ENCODE results near the gene CSTPP1.

The CSTPP1 gene

DNA sequence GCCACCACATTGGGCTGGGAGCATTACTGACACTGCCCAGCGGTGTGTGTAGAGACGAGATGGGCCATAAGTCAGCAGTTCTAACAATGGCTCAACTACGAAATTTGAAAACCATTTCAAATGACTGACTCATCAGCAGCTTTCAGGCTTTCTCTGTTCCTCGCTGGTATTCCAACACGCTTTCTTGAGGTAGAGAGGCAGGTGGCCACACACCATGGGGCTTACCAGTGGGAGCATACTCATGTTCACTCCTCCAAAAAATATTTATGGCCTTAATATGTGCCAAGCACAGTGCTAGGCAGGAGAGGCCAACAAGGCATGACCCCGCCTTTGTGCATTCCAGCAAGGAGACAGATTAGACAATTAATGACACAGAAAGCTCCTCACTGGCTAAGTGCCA lies 219.8 kb downstream of the CSTPP1 start:
- no peak for DNase-seq (ENCODE audit: low read depth in 2 of 2, low spot score in 1 of 2)

DNA sequence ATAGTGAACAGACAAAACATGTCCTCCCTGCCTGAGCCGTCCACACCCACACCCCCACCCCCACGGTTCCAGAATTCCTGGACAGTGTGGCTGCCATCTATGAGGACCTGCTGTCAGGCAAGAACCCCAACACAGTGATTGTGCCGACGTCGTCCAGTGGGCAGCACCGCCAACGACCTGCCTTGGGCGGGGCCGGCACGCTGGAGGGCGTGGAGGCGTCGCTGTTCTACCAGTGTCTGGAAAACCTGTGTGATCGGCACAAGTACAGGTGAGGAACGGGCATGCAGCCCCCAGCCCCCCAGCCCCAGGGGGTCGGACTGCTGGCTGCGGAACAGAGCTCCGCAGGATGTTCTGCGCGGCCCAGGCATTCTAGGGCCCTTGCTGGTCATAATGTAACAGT lies 220.4 kb downstream of the CSTPP1 start:
- DNase-seq (ENCODE audit: low read depth in 2 of 2, low spot score in 1 of 2): no peak

DNA sequence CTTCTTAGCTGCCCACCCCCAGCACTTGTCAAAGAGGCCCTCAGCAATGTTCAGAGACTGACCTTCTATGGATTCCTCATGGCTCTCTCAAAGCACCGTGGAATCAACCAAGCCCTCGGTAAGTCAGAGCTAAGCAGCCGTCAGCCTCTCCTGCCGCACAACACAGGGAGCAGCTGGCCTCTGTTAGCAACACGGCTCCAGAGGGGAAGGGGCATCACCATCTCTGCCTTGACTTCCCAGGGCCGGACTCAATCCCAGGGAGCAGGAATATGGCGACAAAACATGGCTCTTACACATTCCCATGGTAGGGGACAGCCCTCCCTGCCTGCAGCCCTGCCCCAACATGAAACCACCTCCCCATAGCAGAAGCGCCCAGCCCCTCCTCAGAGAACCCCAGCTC lies 221.2 kb downstream of the CSTPP1 start:
- DNase-seq (ENCODE audit: low read depth in 2 of 2, low spot score in 1 of 2): no peak

DNA sequence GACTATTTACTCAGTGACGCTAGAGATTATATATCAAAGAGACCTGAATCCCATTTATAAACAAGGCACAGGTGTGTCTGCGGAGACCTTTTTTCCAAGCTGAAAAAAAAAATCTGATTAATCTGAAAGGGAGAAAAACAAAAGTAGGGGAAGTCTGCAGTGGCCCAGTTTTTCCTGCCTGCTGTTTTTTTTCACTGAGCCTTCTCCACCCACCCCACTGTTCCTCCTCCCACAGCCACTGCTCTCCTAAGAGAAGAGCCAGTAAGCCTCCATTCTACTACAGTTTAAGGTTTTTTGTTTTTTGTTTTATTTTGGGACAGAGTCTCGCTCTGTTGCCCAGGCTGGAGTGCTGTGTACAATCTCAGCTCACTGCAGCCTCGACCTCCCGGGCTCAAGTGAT lies 221.7 kb downstream of the CSTPP1 start:
- DNase-seq (ENCODE audit: low read depth in 2 of 2, low spot score in 1 of 2): no peak

DNA sequence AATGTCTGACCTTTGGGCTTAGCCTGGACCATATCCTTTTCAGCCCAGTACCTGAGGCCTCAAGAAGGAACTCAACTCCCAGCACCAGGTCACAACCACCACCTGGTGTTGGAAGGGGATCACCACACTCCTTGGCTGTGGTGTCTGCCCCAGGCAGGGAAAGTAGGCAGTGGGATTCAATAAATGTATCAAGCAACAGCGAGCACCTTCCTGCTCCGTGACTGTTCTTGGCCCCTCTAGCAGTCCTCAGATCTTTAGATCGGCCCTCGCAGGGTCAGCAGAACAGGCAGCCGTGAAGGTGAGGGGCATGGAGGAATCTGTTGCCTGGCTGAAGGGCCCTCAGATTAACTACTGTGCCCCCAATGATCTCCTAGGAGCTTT lies 224.2 kb downstream of the CSTPP1 start:
- no peak for DNase-seq (ENCODE audit: low read depth in 2 of 2, low spot score in 1 of 2)

DNA sequence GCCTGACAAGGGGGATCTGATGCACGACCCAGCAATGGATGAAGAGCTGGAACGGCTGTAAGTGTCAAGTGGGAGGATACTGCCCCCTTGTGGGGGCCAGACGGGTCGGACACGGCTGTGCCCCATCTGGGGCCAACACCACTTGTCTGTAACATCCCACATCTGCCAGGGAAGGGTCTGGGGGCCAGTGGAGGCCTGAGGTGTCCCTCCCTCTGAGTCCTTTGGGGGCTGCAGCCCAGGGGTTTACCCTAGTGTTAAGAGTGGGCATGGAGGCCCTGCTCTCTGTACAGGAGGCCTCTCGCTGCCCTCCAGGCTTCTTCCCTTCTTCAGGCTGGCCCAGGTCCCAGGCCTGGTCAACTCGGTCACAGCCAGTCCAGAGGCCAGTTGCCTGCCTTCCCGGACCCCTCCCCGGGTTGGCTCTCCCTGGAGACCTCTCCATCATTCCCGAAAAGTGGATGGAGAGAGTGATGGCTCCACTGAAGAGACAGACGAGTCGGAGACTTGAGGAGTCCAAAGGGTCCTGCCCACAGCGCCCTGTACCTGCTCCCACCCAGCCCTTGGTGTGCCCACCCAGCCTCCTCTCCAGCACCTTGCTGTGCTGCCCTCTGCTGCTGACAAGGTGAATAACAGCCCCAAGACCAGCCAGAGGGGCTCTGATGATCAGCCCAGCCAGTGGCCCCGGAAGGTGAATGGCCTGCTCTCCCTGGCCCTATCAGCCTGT lies 224.7 kb downstream of the CSTPP1 start:
- no peak for DNase-seq (ENCODE audit: low read depth in 2 of 2, low spot score in 1 of 2)

DNA sequence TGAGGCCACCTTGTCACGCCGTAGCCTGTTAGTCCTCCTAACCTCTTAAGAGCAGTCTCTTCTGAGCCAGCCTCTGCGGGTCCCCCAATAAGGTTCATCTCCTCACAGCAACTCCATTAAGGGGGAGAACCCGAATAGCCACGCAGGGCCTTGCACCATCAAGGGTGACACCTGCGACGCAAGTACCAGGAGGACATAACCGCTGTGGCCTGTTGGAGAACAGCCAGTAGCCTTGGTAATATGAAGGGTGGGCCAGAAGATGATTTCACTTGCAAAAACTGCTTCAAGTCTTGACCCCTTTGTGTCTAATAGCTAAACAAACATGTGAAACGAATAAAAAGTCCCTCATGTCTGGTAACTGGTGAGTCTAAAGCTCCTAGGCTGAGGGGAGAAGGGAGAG lies 225.3 kb downstream of the CSTPP1 start:
- DNase-seq (ENCODE audit: low read depth in 2 of 2, low spot score in 1 of 2): no peak

DNA sequence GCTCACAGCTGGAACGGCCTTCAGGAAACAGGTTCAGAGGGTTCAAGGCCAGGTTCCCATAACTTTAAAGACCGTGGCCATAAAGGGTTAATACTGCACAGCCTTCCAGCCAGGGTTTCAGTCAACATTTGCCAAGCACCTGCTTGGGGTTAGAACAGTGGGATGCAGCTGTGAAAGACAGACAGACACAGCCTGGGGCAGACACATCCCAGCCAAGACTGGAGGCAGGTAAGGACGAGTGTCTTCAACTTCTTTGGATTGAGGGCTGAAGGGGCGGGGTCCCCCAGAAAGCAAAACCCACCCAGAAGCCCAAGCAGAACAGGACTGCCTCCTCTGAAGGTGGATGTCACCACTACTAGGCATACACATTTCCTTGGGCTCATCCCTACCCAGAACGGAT lies 225.9 kb downstream of the CSTPP1 start:
- DNase-seq (ENCODE audit: low read depth in 2 of 2, low spot score in 1 of 2): no peak

DNA sequence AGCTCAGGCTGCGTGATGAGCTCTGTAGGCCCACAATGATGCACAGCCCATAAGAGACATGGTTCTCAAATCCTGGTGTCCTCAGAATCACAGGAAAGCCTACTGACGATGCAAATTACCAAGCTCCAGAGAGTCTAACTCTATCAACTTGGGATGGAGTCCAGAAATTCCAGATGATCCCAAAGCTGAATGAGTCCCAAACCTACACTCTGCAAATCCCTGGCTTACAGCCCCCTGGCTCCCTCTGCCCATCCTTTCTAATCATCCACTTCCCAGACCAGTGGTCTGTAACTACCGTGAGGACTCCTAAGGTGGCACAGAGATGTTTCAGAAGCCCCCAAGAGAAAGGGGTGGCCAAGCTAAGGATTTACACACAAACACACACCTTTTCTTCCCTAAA lies 226.6 kb downstream of the CSTPP1 start:
- no peak for DNase-seq (ENCODE audit: low read depth in 2 of 2, low spot score in 1 of 2)

DNA sequence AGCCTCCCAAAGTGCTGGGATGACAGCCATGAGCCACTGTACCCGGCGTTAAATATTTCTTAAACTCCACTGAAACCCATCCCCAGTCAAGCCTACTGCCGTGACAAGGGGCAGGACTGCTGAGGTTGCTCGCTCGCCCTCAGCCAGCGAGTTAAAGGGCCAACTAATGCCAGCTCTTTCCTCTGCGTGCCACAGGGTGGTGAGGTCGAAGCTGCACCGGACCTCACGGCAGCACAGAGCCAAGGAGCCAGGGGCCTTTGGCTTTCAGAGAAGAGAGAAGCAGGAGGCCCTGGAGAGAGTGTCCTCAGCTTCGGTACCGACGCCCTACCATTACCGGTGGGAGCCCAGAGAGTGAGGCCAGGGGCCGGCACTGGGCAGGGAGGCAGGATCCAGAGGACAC lies 227.3 kb downstream of the CSTPP1 start:
- no peak for DNase-seq (ENCODE audit: low read depth in 2 of 2, low spot score in 1 of 2)

DNA sequence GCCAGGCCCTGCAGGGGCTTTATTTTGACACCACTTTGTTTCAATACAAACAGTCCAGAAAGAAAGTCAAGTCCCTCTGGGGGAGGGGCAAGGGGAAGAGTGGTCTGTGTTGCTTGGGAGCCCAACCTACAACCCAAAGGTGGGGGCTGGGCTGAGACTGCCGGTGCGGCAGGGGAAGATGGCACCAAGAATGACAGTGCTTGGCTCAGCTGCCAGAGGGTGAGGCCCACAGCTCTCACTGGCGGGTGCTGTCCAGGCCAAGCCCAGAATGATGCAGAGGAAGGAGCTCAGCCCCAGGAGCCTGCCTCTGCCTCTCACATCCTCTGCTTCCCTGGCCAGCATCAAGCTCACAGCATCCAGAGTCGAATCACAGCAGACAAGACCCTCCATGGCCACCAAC lies 227.8 kb downstream of the CSTPP1 start:
- DNase-seq (ENCODE audit: low read depth in 2 of 2, low spot score in 1 of 2): no peak

DNA sequence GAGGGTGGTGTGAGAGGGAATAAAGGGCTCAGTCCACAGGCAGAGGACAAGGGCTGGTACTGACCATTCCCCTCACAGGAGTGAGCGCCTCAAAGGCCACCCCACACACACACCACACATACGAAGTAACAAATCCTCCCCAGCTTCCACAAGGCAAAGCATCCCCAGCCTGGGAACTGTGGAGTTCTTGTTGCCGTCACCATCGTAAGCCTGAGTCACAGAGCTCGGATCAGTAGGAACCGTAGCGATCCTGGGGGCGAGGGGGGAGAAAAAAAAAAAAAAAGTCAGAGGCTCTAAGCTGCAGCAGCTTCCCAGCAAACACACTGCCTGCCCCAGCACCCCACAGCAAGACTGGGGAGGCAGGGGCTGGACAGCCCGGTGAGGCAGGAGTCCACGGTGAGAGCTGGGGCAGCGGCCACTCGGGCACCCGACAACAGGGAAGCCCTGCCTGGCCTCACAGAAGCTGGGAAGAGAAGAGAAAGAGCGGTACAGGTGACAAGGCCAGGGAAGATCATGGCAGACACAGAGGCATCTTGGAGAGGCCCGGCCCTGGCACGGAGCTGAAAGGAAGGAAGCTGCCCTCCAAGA lies 228.8 kb downstream of the CSTPP1 start:
- no peak for DNase-seq (ENCODE audit: low read depth in 2 of 2, low spot score in 1 of 2)

DNA sequence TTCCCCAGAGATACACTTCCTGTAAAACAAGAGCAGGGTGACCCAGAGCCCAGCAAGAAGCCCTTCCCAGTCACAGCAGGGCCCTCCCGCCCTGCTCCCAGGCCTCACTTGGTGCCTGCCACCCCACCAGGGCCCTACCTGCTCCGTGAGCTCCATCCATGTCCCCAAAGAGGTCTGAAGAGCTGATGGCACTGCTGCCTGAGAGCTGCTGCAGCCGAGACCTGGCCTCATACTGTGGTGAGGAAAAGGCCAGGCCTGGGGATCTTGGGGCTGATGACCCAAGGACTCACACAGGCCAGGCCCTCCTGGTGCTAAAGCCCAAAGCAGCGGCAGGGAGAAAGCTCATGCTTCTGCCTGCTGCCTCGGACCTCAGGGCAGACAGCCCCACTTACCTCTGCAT lies 229.8 kb downstream of the CSTPP1 start:
- no peak for DNase-seq (ENCODE audit: low read depth in 2 of 2, low spot score in 1 of 2)

DNA sequence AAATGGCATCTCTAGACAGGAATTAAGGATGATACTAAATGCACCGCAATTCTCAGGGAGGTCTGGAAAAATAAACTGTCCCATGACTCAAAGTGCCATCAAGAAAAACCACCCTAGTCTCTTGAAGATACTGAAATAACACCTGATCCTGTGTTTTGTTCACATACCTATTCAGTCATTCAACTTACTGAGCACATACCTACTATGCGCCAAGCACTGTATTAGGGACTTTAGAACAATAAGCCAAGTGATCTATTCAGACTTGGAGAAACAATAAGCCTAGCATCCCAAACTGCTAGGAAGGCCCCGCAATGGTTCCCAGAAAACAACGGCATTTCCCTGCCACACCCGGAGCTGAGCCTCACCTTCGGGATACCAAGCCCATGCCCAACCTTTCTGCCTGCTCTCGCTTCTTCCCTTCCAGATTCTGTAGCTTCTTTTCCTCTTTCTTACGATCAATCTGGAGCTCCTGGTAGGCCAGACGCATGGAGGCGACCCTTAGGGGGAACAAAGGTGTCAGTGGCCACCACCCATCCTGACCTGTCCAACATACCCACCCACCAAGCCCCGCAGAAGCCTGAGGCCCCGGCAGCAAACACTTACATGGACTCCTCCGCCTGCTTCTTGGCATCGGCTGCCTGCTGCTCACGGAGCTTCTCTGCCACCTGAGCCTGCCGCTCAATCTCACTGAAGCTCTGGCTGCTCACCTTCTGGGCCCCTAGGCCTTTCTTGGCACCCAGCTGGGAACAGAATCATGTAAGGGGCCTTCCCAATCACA lies 234.7 kb downstream of the CSTPP1 start:
- no peak for DNase-seq (ENCODE audit: low read depth in 2 of 2, low spot score in 1 of 2)

DNA sequence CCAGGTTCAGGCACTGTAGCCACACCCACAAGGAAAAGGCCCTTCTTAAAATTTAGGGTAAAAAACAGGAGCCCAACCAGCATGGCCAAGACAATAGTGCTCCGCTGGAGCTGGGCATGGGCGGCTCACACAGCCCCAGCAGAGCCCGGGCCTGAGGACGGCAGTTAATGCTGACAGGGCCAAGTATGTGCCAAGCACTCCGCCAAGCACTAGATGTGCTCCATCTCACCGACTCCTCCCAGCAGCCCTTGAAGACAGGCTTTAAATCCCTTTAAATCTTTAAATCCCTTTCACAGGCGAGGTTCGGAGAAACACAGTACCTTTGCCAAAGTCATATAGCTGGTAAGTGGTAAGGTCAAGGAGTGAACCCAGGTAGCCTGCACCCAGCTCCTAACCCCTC lies 235.3 kb downstream of the CSTPP1 start:
- no peak for DNase-seq (ENCODE audit: low read depth in 2 of 2, low spot score in 1 of 2)

DNA sequence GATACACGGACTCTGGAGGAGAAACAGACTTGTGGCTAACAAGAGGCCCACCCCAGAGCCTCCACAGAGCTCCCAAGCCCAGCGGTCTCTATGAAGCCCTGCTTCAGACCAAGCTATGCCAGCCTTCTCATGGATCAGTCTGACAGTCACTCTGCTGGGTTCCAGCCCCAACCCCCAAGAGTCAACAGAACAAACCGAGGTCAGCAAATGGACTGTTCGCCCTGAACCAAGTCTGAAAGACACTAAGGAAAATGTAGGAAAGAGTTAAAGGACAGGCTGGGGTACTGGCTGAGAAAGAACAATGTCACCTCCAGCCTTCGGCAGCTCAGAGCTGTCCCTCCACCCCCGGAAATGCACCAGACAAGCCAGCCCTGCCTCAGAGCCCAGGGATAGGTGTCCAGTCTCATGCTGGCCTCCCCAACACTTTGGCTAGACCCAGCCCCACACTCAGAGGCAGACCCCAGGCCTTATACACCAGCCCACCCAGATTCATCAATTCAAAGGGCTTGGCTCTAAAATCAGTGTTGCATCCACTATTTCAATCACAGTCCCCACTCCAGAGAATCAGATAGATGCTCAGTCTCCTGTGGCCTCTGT lies 236.3 kb downstream of the CSTPP1 start:
- no peak for DNase-seq (ENCODE audit: low read depth in 2 of 2, low spot score in 1 of 2)

DNA sequence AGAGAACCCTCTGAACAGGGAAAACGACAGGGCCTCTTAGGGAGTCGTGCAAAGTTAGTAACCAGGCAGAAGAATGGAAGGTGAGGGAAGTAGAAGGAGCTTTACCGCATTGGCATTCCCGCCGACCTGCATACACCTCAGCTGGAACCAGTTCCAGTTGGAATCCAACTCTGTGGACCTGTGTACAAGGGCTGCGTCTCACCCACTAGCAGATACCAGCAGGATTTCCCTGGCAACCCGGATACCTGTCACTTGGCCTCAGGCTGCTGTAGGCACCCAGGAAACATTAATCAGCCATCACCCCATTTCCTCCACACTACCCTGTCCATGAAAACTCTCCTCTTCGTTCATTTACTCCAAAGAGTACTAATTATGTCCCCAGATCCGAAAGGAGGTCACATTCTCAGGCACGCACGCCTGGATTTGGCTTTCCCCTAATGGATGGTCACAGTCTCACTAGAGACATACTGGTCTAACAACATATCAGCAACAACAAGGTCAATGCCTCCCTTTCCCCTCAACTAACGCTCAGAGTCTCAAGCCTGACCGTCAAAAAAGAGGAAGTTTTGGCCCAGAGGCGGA lies 239.3 kb downstream of the CSTPP1 start:
- no peak for DNase-seq (ENCODE audit: low read depth in 2 of 2, low spot score in 1 of 2)

DNA sequence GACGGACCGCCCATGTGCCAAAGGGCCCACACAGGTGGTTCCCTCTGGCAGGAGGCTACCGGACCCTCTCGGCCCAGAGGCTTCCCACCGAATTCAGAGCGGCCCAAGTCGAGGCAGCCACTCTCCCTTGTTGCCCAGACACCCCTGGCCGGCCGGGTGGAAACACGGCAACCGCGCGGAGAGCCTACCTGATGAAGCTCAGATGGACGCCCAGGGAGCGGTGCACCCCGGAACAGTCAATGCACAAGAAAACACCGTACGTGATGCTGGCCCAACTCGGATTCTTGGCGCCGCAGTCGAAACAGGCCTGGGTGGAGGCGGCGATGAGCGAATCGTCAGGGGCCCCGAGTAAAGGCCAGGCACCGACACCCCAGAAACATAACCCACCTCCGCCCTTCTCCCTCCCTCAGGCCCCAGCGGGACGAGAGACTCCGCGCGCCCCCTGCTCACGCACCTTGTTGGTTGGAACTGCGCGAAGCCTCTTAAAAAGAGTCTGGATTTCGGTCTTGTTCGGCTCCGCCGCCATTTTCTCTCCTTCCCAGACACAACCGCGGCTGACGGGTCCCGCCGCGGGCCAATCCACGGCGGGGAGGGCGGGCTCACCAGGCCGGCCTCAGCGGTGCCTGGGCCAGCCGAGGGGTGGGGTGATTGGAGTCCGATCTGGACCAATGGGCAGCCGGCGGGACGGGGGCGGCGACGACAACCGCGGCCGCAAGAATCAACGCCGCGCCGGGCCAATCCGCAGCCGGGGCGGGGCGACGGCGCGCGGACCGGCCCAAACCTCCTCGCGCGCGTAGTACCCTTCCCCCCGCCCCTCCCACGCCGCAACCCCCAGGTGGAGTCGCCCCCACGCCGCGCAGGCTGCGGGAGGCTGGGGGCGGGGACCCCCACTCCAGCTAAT lies 240.0 kb downstream of the CSTPP1 start, which contains the start of gene ARFGAP2:
Gene ARFGAP2, minus strand, starts transcription at position 552 of the 901 bp plus-strand sequence. Its CDS starts 26 bp downstream, at position 526.
- peak; percentile 83 to 92 for DNase-seq (ENCODE audit: low read depth in 2 of 2, low spot score in 1 of 2)

DNA sequence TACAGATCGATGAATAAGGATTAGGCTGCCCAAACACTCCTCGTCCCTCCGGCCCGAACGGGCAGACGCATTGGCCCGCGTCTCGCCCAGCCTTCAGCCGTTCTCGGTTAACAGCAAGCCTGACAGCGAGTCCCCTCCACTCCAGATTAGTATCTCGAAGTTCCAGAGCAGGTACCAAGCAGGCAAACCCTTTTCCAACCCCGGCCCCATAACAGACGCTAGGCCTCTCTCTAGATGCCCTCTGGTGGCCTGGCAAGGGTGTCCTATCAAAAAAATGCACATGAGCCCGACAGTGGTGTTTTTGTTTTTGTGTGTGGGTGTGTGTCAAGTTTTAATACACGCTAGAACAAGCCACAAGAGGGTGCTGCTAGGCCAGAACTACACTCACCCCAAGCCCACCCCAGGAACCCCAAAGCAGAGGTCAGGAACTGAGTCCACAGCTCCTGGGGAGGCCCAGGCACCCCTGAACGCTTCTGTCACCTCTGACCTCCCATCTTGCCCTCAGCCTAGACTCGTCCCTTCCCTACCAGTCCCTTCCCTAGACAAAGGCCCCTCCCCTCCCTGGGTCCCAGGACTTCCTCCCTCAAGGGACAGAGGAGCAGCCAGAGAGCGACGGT lies 240.8 kb downstream of the CSTPP1 start:
- DNase-seq (ENCODE audit: low read depth in 2 of 2, low spot score in 1 of 2): peak; percentile 38 to 53

DNA sequence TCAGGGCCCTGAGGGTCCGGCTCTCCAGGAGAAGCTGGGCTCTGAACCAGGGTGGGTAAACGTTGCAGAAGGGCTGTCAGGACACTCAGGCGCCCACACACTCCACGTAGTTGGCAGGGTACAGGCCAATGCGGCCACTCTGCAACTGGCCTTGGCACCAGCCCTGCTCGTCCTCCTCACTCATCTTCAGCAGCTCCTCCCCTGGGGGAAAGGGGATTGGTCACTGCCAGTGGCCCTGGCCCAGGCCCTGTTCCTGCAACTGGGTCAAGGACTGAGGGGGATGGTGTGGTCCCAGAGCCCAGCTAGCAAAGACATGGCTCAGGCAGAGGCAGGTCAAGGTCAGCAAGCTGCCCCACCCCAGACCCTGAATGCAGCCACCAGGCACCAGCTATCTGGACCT lies 241.3 kb downstream of the CSTPP1 start:
- no peak for DNase-seq (ENCODE audit: low read depth in 2 of 2, low spot score in 1 of 2)

Measured in stimulated activated CD8-positive, alpha-beta memory T cell treated with anti-CD3 and anti-CD28 coated beads, Interleukin-4, amount 100 ng/mL, for 4 hours (primary cell).